ENCODE results near the gene NAALADL2.

The NAALADL2 gene

DNA sequence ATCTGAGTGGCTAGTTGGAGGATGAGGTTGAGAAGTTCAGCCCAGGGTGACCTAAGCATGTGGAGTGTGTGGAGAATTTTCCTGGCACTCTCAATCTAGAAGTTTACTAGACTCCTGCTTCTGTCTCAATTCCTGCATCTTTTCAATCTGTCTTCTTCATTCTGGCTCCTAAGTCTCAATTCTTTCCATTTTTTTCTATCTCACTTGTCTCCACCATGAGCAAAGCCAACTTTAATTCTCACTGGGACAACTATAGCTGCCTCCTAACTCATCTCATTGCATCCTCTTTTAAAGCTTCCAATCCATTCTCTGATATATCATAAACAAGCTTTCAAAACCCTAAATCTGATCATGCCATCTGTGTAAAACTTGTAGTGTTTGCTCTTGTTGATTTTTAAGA, 569.3 kb downstream of the NAALADL2 start:
- H3K9me3 ChIP-seq (ENCODE audit: control insufficient read depth, insufficient read depth, low read length) = no peaks in the 10 kb centered on the region
- H3K27me3 ChIP-seq (ENCODE audit: control insufficient read depth, insufficient read depth, low read length) = no peaks in the 10 kb centered on the region
- H3K4me3 ChIP-seq (ENCODE audit: low read length) = no peak overlapping the region
- H3K27ac ChIP-seq (ENCODE audit: low read length) = no peak overlapping the region
- H3K4me1 ChIP-seq (ENCODE audit: control insufficient read depth, insufficient read depth, low read length) = no peaks in the 10 kb centered on the region
- no peak for DNase-seq (ENCODE audit: low read depth, low spot score)
- H3K36me3 ChIP-seq (ENCODE audit: control insufficient read depth, insufficient read depth, low read length) = no peaks in the 10 kb centered on the region

DNA sequence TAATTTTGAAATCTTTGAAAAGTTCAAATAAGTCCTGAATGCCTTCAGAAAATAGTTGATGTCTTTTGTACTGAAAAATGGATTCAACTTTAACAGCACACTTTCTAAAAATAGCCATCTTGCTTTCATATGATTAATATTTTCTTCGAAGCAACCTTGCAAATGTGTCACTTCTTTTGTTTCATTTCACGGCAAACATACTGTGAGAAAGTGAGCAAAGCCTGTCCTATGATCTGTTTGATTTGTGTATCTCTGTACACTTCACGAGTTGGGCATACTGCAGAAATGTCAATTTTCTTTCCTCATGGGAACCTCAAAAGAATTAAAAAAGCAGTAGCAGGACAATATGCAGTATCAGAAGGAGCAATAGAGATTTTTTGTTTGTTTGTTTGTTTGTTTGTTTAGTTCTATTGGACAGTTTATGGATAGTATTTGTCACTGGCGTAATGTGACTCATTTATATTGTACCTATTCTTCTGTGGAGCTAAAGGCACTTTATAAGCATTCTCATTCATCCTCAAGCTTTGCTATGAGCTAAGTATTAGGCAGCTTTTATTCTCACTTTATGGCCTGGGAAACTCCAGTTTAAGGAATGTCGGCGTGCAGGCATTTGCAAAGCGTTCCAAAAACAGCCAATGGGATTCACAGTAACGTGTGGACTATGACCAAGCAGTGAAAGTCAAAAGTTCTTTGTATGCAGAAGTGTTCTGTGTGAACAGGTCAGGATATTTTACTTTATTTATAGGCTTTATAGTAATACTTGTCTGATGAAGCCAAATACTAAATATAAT, 572.0 kb downstream of the NAALADL2 start:
- no peaks in the 10 kb centered on the region for H3K9me3 ChIP-seq (ENCODE audit: control insufficient read depth, insufficient read depth, low read length)
- H3K4me1 ChIP-seq (ENCODE audit: control insufficient read depth, insufficient read depth, low read length) = no peaks in the 10 kb centered on the region
- H3K27me3 ChIP-seq (ENCODE audit: control insufficient read depth, insufficient read depth, low read length) = no peaks in the 10 kb centered on the region
- no peak for DNase-seq (ENCODE audit: low read depth, low spot score)
- no peaks in the 10 kb centered on the region for H3K36me3 ChIP-seq (ENCODE audit: control insufficient read depth, insufficient read depth, low read length)
- no peak overlapping the region for H3K4me3 ChIP-seq (ENCODE audit: low read length)
- H3K27ac ChIP-seq (ENCODE audit: low read length) = no peak overlapping the region
- WGBS (ENCODE audit: insufficient coverage, insufficient read length) = no CpG with 5 or more reads among the region's 8 CpGs

DNA sequence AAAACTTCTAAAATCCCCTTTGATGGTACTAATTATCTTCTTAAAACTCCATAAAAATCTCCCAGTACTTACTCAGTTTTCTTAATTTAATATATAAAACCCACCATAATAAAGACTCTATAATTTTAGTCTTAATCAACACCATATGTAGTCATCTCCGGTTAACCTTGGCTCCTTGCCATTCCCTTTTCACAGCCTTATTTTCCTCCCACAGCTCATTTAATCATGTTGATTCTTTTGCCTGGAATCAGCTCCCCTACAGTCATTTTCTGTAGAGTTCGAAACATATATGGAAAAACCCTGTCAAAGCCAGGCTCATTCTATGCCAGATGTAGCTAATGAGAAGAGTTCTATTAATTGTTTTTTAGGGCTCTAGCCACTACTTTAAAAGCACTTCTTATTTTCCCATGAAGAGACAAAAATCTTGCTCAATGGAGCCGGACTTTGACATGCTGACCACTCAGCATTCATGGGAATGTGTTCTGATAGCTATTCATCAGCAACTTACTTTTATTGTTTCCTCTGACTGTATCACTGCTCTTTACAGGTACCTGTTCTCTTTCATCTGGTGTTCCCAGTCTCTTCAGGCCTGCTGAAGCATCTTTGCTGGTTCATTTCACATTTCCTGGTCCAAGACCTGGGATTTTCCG, 573.4 kb downstream of the NAALADL2 start:
- Histone ChIP-seq H3K27me3 (ENCODE audit: control insufficient read depth, insufficient read depth, low read length) (no peaks in the 10 kb centered on the region), H3K4me3 (ENCODE audit: low read length) (no peak overlapping the region), H3K9me3 (ENCODE audit: control insufficient read depth, insufficient read depth, low read length) (no peaks in the 10 kb centered on the region), H3K36me3 (ENCODE audit: control insufficient read depth, insufficient read depth, low read length) (no peaks in the 10 kb centered on the region), H3K27ac (ENCODE audit: low read length) (no peak overlapping the region), H3K4me1 (ENCODE audit: control insufficient read depth, insufficient read depth, low read length) (no peaks in the 10 kb centered on the region)
- DNase-seq (ENCODE audit: low read depth, low spot score) = no peak
- WGBS (ENCODE audit: insufficient coverage, insufficient read length) = 100% methylated on average over 1 of the region's 4 CpGs

DNA sequence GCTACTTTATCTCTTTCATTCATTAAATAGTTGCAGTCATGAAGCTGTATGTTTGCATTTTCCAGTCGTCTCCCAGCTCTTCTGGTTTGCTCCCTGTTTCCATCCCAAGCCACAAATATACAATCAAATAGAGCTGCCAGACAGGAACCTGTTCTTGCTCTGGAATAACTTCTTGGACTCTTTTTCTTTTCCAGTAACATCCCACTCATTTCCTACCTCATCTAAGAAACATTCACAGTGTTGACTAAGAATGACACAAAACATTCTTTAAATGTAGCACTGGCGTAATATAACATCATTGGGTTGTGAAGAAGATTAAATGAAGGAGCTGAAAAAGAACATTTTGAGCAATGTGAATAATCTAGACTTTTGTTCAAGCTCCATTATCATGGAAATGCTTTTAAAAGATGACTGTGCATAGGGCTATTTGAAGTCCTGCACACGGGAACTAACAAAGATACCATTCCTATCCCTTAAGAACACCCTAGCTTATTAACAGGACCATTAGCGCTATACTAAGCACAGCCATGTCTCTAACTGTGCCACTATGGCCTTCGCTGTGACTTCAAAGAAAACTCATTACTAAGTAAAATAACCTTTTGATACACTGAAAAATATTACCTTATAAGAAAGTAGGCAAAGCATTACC, 574.0 kb downstream of the NAALADL2 start:
- no peak for DNase-seq (ENCODE audit: low read depth, low spot score)
- no peaks in the 10 kb centered on the region for H3K9me3 ChIP-seq (ENCODE audit: control insufficient read depth, insufficient read depth, low read length)
- H3K27me3 ChIP-seq (ENCODE audit: control insufficient read depth, insufficient read depth, low read length) = no peaks in the 10 kb centered on the region
- no peak overlapping the region for H3K27ac ChIP-seq (ENCODE audit: low read length)
- H3K4me1 ChIP-seq (ENCODE audit: control insufficient read depth, insufficient read depth, low read length) = no peaks in the 10 kb centered on the region
- H3K36me3 ChIP-seq (ENCODE audit: control insufficient read depth, insufficient read depth, low read length) = no peaks in the 10 kb centered on the region
- no CpG with 5 or more reads among the region's 5 CpGs for WGBS (ENCODE audit: insufficient coverage, insufficient read length)
- no peak overlapping the region for H3K4me3 ChIP-seq (ENCODE audit: low read length)

DNA sequence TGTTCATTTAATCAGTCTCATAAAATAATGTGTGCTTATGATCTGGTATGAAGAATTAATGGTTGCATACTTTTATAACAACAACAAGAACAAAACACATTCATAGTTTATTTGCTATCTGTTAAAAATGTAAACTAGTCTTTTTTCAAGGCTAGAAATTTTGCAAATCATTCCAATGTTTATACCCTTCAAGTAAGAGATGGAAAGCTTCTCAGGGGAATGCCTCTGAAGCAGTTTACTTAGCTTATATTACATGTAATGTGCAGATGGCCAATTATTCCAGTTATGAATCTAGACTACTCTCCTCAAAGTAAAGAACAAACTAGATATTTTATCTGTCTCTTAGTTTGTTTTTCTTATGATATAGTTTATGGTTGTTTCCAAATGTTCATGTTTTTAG, 575.4 kb downstream of the NAALADL2 start:
- H3K4me1 ChIP-seq (ENCODE audit: control insufficient read depth, insufficient read depth, low read length) = no peaks in the 10 kb centered on the region
- no peak for DNase-seq (ENCODE audit: low read depth, low spot score)
- H3K27me3 ChIP-seq (ENCODE audit: control insufficient read depth, insufficient read depth, low read length) = no peaks in the 10 kb centered on the region
- H3K27ac ChIP-seq (ENCODE audit: low read length) = no peak overlapping the region
- no peaks in the 10 kb centered on the region for H3K9me3 ChIP-seq (ENCODE audit: control insufficient read depth, insufficient read depth, low read length)
- H3K36me3 ChIP-seq (ENCODE audit: control insufficient read depth, insufficient read depth, low read length) = no peaks in the 10 kb centered on the region
- no peak overlapping the region for H3K4me3 ChIP-seq (ENCODE audit: low read length)

DNA sequence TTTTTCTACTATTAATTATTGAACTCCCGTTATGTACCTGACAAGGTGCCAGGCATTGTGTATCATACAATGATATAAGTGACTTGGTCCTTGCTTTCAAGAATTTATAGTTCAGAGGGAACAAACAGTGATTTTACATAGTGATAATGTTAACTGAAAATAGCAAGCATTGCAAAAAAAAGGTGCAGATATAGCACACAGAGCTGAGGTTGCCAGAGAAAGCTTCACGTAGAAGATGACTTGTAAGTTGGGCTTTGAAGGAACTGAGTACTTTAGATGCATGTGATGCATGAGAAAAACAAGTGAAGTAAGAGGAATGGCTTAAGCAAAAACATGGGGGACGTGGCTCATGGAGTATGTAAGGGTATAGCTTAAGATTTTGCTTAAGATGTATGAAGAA, 584.5 kb downstream of the NAALADL2 start:
- Histone ChIP-seq H3K27ac (ENCODE audit: low read length) (no peak overlapping the region), H3K4me3 (ENCODE audit: low read length) (no peak overlapping the region), H3K27me3 (ENCODE audit: control insufficient read depth, insufficient read depth, low read length) (no peaks in the 10 kb centered on the region), H3K9me3 (ENCODE audit: control insufficient read depth, insufficient read depth, low read length) (no peaks in the 10 kb centered on the region), H3K36me3 (ENCODE audit: control insufficient read depth, insufficient read depth, low read length) (no peaks in the 10 kb centered on the region), H3K4me1 (ENCODE audit: control insufficient read depth, insufficient read depth, low read length) (no peaks in the 10 kb centered on the region)
- WGBS (ENCODE audit: insufficient coverage, insufficient read length) = no CpG with 5 or more reads among the region's 3 CpGs
- DNase-seq (ENCODE audit: low read depth, low spot score) = no peak

DNA sequence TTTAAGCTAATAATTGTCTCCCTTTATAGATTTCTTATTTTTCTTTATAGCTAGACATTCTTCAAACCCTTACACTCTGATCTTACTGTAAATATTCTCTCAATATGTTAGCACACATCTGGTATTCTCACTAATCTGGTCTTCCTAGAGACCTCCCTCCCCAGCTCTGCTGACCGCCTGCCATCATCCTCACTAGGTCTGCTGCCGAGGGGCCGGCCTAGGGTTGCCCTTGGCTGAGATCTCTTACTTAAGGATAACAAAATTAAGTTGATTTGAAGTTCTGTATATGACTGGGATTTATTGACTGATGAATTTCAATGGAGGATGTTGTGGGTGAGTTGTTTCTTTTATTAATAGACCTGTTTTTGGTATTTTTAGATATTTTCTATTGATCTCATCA, 586.6 kb downstream of the NAALADL2 start:
- H3K27me3 ChIP-seq (ENCODE audit: control insufficient read depth, insufficient read depth, low read length) = no peaks in the 10 kb centered on the region
- WGBS (ENCODE audit: insufficient coverage, insufficient read length) = no CpG with 5 or more reads among the region's 3 CpGs
- DNase-seq (ENCODE audit: low read depth, low spot score) = no peak
- H3K36me3 ChIP-seq (ENCODE audit: control insufficient read depth, insufficient read depth, low read length) = no peaks in the 10 kb centered on the region
- H3K27ac ChIP-seq (ENCODE audit: low read length) = no peak overlapping the region
- no peaks in the 10 kb centered on the region for H3K9me3 ChIP-seq (ENCODE audit: control insufficient read depth, insufficient read depth, low read length)
- no peaks in the 10 kb centered on the region for H3K4me1 ChIP-seq (ENCODE audit: control insufficient read depth, insufficient read depth, low read length)
- H3K4me3 ChIP-seq (ENCODE audit: low read length) = no peak overlapping the region

DNA sequence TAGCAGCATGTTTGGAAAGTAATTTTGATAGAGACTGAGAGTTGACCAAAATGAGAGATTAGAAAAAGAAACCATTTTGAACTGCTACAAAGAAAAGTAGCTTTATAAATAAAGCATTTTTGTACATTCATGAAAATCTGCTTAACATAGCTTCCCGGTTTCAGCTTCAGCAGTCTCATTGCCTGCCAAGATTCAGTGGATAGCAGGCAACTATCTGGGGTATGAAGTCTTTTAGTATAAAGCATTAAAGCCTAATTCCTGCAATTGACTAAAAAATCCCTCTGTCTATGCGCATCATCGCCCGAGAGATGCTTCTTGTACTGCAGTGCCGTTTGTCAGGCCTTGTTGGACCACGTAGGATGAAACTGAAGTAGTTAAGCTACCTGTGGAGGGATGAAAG, 588.4 kb downstream of the NAALADL2 start:
- H3K27me3 ChIP-seq (ENCODE audit: control insufficient read depth, insufficient read depth, low read length) = no peaks in the 10 kb centered on the region
- no CpG with 5 or more reads among the region's 6 CpGs for WGBS (ENCODE audit: insufficient coverage, insufficient read length)
- H3K36me3 ChIP-seq (ENCODE audit: control insufficient read depth, insufficient read depth, low read length) = no peaks in the 10 kb centered on the region
- no peaks in the 10 kb centered on the region for H3K9me3 ChIP-seq (ENCODE audit: control insufficient read depth, insufficient read depth, low read length)
- DNase-seq (ENCODE audit: low read depth, low spot score) = no peak
- H3K4me1 ChIP-seq (ENCODE audit: control insufficient read depth, insufficient read depth, low read length) = no peaks in the 10 kb centered on the region
- no peak overlapping the region for H3K4me3 ChIP-seq (ENCODE audit: low read length)
- H3K27ac ChIP-seq (ENCODE audit: low read length) = no peak overlapping the region

DNA sequence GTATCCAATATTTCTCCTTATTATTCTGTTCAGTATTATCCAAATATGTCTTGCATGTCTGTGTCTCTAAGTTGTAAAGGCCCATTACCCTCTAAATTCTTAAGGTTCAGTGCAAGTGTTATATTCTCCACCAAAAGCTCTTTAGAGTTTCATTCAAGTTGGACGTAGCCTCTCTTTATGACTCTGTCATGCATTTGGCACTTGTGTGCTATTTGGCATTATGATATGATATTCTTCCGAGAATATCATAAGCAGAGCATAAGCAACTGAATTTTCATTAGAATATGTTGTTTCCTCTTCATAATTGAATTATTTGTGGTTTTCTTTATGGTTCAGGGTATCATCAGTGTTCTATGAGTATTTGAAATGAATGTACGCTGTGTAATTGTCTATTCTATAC, 594.2 kb downstream of the NAALADL2 start:
- no peaks in the 10 kb centered on the region for H3K4me1 ChIP-seq (ENCODE audit: control insufficient read depth, insufficient read depth, low read length)
- H3K27ac ChIP-seq (ENCODE audit: low read length) = no peak overlapping the region
- no peak overlapping the region for H3K4me3 ChIP-seq (ENCODE audit: low read length)
- DNase-seq (ENCODE audit: low read depth, low spot score) = no peak
- H3K36me3 ChIP-seq (ENCODE audit: control insufficient read depth, insufficient read depth, low read length) = no peaks in the 10 kb centered on the region
- no CpG with 5 or more reads among the region's 3 CpGs for WGBS (ENCODE audit: insufficient coverage, insufficient read length)
- H3K27me3 ChIP-seq (ENCODE audit: control insufficient read depth, insufficient read depth, low read length) = no peaks in the 10 kb centered on the region
- H3K9me3 ChIP-seq (ENCODE audit: control insufficient read depth, insufficient read depth, low read length) = no peaks in the 10 kb centered on the region

DNA sequence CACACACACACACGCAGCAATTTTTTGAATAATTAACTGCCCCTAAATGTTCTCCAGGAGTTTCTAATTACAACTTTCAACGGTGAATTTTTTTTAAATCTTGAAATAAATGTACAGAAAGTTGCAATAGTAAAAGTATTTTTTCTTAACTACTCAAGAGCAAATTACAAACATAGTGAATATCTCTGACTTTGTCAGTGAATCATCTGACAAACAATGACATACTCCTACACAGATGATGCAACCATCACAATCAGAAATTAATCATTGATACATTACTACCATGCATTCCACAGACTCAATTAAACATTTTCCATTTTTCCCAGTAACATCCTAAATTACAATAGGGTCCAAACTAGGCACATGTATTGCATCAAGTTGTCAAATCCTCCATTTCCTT, 597.3 kb downstream of the NAALADL2 start:
- Histone ChIP-seq H3K36me3 (ENCODE audit: control insufficient read depth, insufficient read depth, low read length) (no peaks in the 10 kb centered on the region), H3K4me1 (ENCODE audit: control insufficient read depth, insufficient read depth, low read length) (no peaks in the 10 kb centered on the region), H3K27ac (ENCODE audit: low read length) (no peak overlapping the region), H3K27me3 (ENCODE audit: control insufficient read depth, insufficient read depth, low read length) (no peaks in the 10 kb centered on the region), H3K4me3 (ENCODE audit: low read length) (no peak overlapping the region), H3K9me3 (ENCODE audit: control insufficient read depth, insufficient read depth, low read length) (no peaks in the 10 kb centered on the region)
- no peak for DNase-seq (ENCODE audit: low read depth, low spot score)
- WGBS (ENCODE audit: insufficient coverage, insufficient read length) = no CpG with 5 or more reads among the region's 2 CpGs

Data from iPS DF 6.9 (cell line).